ENCODE results near the gene SIL1.
"Not testable (repeated sequence)": the region's sequence is repeated elsewhere in the genome, so short reads cannot be mapped to it uniquely, and the experiment has no call there.

Gene SIL1

DNA sequence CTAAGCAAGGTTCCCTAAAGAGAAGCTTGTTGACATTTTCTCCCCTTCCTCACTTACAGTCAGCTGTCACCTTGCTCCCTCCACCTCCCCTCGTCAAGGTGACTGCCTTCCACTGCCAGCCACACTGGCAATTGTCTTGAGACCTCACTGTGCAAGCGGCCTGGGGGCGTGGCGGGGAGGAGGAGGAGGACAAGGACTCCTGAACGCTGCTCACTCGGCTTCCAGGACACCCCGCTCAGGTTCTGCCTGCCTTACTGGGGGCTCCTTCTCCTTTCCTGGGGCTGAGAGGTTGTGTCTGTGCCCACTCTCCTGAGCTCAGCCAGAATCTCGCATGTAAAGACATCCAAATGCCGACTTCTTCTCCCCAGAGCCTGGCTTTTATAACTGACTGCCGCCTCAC, 262.7 kb downstream of the SIL1 start:
- DNase-seq = no peak

DNA sequence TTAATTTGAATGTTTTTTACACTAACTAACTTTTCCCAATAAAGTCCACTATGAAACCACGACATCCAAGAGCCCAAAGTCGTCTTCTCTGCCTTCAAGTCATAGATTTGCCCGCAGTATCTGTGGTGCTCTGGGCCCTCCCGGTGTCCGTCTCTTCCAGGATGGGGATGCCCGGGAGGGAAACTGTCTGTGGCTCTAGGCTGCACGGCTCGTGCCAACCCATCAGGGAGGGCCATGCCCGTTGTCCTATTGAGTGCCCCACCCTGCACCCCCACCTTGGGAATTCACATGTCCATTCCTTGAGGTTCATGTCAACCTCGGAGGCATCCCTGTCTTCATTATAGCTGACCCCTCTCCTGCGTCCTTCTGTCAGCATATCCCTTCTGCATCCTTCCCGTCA, 263.2 kb downstream of the SIL1 start:
- no peak for DNase-seq

DNA sequence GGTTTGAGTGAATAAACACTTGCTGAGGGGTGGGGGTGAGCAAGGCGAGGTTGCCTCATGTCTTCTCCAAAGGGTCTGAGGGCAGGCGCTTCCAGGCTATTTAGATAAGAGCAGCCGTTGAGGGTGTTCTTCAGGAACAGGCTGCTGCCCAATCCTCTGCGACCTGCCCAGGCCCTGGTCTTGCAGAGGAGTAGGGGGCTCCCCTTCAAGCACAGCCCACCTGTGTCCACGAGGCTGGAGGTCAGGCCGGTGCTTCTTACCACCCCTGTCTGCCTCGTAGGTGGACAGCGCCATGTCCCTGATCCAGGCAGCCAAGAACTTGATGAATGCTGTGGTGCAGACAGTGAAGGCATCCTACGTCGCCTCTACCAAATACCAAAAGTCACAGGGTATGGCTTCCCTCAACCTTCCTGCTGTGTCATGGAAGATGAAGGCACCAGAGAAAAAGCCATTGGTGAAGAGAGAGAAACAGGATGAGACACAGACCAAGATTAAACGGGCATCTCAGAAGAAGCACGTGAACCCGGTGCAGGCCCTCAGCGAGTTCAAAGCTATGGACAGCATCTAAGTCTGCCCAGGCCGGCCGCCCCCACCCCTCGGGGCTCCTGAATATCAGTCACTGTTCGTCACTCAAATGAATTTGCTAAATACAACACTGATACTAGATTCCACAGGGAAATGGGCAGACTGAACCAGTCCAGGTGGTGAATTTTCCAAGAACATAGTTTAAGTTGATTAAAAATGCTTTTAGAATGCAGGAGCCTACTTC, 264.5 kb downstream of the SIL1 start:
- DNase-seq = no peak

DNA sequence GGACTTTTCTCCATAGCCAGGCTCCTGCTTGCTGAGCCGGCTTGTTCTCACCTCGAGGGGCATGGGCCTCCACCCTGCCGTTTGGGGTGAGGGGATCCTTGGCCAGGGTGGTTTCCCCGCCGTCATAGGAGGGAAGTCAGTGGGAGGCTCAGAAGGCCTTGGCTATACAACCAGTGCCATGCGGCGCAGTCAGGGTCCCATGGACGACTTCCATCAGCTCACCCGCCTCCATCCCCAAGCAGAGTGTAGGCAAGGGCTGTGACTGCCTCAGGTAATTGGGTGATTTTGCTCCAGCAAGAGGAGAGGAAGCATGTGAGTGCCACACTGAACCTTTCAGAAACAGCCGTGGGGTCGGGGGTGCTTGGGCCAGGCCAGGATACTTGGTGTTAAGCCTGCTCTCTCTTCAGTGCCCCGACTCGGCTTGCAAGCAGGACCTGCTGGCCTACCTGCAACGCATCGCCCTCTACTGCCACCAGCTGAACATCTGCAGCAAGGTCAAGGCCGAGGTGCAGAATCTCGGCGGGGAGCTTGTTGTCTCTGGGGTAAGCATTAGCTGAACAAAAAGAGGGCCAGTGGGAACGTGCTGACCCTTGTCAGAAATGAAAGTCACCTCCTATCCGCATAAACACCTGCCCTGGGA, 265.9 kb downstream of the SIL1 start:
- DNase-seq = no peak

DNA sequence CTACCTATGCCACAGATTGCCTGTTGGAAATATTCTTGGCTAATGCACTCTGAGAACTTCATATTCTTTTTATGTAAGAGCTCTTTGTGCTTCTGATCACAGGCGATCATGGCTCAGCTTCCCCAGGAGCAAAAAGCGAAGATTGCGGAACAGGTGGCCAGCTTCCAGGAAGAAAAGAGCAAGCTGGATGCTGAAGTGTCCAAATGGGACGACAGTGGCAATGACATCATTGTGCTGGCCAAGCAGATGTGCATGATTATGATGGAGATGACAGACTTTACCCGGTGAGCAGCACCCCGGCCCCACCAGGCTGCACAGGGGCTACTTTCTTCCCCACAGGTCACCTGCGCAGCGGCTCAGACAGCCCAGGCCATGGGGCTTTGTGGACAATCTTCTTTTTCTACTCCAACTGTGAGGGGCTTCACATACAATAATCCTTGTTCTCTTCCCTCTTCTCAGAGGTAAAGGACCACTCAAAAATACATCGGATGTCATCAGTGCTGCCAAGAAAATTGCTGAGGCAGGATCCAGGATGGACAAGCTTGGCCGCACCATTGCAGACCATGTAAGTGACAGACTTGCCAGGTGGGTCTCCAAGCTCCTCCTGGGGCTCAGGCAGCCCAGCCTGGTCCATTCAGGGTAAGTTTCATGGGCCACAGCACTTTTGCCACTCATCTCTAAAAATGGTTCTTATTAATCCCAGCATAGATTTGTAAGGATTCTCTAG, 267.6 kb downstream of the SIL1 start:
- no peak for DNase-seq

DNA sequence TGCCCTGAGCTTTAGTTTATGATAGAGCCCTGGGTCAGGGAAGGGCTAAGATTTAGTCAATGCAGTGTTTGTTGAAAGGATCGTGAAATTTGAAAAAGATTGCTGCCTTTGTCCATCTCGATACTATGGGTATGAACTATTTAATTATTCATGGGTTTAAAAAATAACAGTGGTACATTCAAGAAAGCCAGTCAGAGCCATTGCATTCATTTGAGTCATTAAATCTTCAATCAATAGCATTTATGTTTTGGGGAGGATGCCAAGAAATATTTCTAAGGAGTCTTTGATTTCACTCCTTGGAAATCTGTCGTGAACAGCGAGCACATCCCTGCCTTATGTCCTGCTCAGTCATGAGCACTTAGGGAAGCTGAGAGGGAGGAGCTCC, 268.6 kb downstream of the SIL1 start:
- DNase-seq = no peak

DNA sequence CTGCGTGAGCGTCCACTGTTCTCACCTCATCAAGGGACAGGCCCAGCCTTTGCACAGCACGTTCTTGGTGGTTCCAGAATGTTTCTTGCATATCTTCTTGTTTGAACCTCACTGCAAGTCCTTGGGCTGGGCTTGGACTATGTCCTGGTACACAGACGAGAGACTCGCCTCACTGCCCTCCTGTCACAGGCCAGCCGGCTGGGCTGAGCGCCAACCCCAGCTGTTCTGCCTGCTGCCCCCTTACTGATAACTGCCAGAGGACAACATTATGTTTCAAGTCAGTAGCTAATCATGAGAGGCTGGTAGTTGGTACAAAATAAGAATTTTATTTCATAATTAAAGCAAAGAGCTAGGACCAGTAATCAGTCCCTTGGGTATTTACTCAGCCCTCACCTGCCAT, 270.2 kb downstream of the SIL1 start:
- DNase-seq = no peak

DNA sequence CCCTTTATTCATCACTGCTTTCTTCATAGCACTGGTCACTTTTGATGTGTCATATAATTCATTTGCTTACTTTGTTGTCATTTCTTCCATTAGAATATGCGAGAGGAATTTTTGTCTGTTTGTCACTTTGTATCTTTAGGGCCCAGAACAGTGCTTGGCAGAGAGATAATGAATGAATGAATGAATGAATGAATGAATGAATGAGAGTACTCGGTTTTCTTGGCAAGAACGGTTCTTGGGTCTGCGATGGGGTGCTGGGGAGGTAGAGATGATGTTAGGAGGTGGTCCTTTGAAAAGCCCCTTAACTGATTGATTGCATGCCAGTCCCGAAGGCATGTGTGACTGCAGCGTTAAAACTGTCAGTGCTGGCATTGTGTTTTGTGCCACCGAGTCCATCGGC, 270.6 kb downstream of the SIL1 start:
- DNase-seq = no peak

DNA sequence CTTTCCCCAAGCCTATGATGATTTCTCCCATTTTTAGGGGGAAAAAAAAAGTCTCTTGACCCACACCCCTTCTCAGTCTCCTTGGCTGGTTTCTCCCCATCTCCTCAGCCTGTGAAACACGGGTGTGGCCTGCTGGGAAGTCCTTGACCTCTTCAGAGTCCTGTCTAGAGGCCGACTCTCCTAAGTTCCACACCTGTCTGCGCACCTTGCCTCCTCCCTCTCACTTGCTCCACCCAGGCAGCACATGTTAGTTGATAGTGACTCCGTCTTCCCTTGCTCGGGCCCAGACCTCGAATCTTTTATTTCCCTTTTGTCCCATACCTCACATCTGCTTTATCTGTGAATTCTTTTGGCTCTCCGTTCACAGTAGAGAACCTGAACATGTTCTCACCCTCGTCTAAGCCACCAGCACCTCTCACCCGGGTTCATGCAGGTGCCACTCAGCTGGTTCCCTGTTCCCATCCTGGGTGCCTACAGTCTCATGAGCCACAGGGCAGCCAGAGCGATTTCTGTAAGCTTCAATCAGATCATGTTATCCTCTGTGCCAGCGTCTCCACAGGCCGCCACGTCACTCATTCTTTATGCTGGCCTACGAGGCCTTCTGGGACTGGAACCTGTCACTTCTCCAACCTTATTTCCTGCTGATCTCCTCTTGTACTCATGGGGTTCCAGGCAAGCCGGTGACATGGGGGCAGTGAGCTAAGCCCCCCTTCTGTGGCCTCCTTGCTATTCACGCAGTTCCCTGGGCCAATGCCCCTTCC, 271.3 kb downstream of the SIL1 start:
- no peak for DNase-seq

DNA sequence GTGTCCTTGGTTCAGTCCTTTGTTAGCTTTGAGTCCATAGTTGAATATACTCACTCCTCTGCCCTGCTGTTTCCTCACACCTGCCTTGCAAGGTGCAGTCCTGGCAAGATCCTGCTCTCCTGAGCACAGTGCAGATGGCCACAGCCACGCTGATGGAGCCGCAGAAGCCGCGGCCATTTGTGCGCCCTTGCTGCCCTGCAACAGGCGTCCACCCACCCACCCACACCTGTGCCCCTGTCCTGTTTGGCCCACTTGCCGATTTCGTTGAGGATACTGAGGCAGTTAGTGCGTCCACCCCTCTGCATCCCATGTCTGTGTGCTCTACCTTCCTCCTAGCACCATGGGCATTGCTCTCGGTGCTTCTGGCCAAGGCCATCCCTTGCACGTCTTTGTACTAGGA, 271.9 kb downstream of the SIL1 start:
- no peak for DNase-seq

DNA sequence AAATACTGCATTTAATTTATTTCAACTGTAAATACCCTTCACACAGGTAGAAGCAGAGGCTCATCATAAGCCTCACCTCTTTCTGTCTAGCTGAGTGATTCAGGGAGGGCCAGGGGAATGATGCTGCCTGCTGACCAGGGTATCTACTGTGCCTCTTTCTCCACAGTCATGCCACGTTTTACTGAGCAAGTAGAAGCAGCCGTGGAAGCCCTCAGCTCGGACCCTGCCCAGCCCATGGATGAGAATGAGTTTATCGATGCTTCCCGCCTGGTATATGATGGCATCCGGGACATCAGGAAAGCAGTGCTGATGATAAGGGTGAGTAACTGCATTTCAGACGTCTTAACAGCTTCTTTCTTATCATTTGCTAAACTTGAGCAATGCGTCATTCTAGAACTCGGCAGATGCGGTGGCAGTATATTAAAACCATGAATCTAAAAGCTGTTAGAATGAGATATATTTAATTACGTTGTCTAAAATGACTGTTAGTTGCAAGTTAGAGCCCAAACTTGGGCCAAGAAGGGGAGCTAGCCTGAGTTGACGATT, 273.0 kb downstream of the SIL1 start:
- no peak for DNase-seq

DNA sequence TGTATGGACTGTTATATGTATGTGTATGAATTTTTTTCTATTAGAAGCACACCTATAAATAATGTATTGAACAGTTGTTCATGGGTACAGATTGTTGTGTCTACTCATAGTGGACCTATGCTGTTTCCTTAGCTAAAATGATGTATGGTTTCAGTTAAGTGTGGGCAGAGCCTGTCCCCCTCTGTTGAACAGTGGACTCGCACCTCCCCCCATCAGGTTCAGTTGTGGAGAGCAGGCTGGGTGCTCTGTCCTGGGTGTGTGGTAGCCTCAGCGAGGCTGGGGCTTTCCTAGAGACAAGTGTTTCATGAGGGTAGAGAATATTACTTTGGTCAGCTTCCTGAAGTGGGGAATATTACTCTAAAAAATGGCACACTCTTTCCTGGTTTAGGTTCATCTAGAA, 275.7 kb downstream of the SIL1 start:
- no peak for DNase-seq

DNA sequence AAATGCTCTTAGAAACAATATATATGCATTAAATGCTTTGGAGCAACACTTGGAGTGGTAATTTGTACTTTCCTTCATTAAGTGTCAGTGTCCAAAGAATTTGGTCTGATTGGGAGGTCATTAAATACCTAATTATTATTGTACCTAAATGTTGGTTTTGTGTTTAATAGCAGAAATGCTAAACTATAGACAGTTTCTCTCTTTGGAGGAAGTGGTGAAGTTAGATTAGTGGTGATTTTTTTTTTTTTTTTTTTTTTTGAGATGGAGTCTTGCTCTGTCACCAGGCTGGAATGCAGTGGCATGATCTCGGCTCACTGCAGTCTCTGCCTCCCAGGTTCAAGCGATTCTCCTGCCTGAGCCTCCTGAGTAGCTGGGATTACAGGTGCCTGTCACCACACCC, 276.8 kb downstream of the SIL1 start:
- DNase-seq = not testable (repeated sequence)

DNA sequence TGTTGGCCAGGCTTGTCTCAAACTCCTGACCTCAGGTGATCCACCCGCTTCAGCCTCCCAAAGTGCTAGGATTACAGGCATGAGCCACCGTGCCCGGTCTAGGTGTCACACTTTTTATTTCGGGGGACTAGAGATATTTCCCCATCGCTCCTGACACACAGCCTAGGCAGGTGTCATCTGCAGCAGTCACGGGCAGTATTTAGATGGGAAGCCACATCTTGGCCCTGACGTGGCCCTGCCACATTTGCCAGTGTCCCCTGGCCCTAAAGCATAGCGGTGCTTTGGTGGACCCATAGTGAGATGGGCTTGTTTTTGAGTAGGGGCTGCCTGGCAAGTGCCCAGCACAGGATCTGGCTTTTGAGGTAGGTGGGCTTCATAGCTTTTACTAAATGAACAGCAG, 278.0 kb downstream of the SIL1 start:
- DNase-seq = no peak

DNA sequence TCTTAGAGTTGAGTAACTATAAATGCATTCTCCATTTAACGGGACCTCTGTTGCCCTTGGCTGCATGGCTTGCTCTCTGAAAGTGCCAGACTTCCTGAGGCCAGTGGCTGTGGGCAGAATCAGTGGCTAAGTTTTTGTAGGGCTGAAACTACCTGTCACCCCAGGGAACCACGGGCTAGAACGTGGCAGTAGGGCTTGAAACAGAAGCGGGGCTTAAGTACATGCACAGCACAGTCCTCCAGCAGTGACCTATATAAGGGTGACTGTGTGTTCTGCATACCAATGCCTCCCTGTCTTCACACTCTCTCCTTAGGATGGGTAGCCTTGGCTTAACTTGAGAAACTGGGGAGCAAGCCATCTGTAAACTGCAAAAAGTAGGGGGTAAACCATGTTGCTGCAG, 279.5 kb downstream of the SIL1 start:
- DNase-seq = no peak

DNA sequence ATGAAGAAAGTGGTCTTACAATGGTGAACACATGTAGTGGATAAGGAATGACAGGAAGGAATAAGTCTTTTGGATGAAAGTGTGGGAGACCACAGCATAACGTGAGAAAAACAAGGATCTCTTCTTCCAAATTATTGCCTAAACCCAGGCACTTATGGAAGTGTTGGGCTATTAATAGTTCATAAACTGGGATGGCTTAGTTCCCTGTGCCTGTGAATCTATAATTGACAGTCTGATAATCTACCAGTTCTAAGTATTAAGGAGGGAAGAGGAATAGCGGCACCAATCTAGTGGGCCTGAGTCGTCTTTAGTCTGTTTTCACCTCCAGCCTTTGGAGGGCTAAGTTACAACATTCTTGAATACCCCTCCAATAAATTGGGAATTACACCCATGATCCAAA, 283.8 kb downstream of the SIL1 start:
- DNase-seq = no peak

DNA sequence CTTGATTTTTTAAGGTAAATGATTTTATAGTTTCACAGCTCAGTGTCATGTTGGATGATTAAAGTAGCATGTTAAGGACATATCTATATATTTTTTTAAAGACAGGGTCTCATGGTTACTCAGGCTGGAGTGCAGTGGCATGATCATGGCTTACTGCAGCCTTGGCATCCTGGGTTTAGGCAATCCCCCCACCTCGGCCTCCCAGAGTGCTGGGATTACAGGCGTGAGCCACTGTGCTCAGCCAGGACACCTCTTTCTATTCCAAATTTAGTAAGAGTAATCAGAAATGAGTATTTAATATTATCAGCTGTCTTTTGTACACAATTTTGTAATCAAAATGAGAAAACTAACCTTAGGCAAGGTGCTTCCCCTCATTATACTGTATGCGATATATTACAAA, 284.4 kb downstream of the SIL1 start:
- no peak for DNase-seq

DNA sequence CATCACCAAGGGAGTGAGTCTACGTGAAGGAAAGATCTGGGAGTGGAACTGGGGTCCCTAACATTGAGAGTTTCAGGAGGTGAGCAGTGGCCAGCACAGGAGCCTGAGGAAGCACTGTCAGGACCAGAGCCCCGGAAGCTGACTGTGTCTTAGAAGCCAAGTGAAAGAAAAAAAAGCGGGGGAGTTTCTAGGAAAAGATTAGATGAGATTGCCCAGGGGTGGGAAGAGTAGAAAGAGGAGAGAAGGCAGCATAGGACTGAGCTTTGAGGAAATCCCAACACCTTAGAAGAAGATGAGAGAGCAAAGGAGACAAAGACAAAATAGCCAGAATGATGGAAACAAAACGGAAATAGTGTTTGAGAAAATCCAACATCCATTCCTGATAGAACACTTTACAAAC, 286.1 kb downstream of the SIL1 start:
- DNase-seq = no peak

DNA sequence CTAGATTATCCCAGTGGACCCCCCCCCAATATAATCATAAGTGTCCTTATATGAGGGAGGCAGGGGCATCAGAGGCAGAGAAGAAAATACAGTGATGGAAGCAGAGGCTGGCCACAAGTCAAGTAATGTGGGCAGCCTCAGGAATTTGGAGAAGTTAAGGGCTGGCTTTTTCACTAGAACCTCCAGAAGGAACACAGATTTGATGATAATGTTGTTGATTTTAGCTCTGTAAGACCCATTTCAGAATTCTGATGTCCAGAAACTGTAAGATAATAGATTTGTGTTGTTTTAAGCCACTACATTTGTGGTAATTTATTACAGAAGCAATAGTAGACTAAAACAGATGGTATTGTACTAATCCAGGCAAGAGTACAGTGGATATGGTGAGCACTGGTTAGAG, 286.7 kb downstream of the SIL1 start:
- DNase-seq = no peak

DNA sequence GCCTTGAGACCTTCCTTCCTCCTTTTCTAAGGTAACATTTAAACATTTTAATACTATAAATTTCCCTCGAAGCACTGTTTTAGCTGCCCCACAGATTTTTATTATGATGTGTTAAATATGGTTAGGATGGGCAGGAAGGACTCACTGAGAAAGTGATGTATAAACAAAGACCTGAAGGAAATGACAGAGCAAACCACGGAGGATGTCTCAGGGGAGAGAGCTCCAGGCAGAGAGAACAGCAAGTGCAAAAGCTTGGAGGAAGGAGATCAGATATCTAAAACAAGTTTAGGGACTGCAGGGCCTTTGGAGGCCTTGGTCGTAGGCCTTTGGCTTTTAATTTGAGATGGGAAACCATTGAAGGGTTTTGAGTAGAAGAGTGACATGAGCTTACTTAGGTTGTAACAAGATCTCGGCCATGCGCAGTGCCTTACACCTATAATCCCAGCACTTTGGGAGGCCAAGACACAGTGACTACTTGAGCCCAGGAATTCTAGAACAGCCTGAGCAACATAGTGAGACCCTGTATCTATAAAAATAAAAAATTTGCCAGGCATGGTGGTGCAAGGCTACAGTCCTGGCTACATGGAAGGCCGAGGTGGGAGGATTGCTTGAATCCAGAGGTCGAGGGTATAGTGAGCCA, 287.5 kb downstream of the SIL1 start:
- DNase-seq = no peak

DNA sequence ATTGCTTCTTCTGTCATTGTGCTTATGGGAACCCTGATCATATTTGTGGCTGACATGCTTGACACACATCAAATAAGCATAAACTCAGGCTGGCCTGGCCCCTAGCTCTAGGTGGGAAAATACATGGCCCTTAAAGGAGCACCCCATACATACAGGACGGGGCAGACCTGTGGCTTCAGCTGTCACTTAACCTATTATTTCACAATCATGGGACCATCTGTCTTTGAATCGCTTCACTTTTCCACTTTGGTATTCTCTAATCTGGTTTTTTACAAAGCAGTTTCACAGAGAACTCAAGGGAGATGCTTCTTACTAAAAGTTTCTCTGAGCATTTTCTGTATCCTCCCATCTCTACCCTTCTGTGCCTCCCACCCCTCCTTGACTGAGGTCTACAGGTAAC, 288.4 kb downstream of the SIL1 start:
- DNase-seq = no peak

DNA sequence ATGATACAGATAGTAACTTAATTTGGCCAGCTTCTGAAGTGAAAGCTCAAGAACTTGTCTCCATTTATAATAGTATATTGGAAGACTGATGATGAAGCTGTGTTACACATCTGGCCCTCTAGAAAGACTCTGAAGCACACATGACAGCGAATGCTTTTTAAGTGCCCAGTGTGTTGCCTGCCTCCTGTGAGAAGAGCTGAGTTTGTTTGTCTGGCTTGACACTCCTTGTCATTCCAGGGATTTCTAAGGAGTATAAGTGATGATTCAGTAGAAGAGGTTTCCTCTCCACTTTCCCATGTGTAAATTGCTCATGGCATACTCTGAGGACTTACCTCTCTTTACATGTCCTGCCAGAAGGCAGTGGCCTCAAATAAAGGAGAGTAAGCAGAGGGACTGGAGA, 292.6 kb downstream of the SIL1 start:
- DNase-seq = no peak
